ENCODE data around the gene CRIP2.
A peak's percentile ranks its signal among the peaks of the same experiment; 100 is the strongest.

Gene CRIP2

GRCh38 chr14:105484069-105484996, 9.7 kb downstream of the CRIP2 start:
- H3K27me3 ChIP-seq (ENCODE audit: insufficient read depth, insufficient read length): peaks cover 20% of the 10 kb centered on the region
- no peaks in the 10 kb centered on the region for H3K9me3 ChIP-seq (ENCODE audit: insufficient read depth, low read length)
- H3K4me3 ChIP-seq (ENCODE audit: insufficient read length, low read depth): no peak overlapping the region
- TF ChIP-seq SUZ12 (IDR thresholded peaks at IDR 0.05; ENCODE audit: extremely low read depth, insufficient read depth, insufficient read length) (no peak), ZNF274 (IDR thresholded peaks at IDR 0.05; ENCODE audit: low read depth, low read length) (no peak), YY1 (IDR thresholded peaks at IDR 0.05; ENCODE audit: insufficient read depth, insufficient read length) (no peak)
- no peak for DNase-seq (ENCODE audit: low read depth, low spot score)
- peaks cover 40% of the 10 kb centered on the region for H3K4me1 ChIP-seq (ENCODE audit: insufficient read depth, insufficient read length)
- no peak overlapping the region for H3K9ac ChIP-seq (ENCODE audit: insufficient read length, low read depth)
- peaks cover 11% of the 10 kb centered on the region for H3K36me3 ChIP-seq (ENCODE audit: insufficient read depth, insufficient read length, low read length)

GRCh38 chr14:105484997-105485393, 10.4 kb downstream of the CRIP2 start:
- Histone ChIP-seq H3K9me3 (ENCODE audit: insufficient read depth, low read length) (no peaks in the 10 kb centered on the region), H3K4me3 (ENCODE audit: insufficient read length, low read depth) (no peak overlapping the region), H3K36me3 (ENCODE audit: insufficient read depth, insufficient read length, low read length) (peaks cover 6% of the 10 kb centered on the region), H3K9ac (ENCODE audit: insufficient read length, low read depth) (no peak overlapping the region), H3K27me3 (ENCODE audit: insufficient read depth, insufficient read length) (peaks cover 20% of the 10 kb centered on the region), H3K4me1 (ENCODE audit: insufficient read depth, insufficient read length) (peaks cover 41% of the 10 kb centered on the region)
- TF ChIP-seq SUZ12 (IDR thresholded peaks at IDR 0.05; ENCODE audit: extremely low read depth, insufficient read depth, insufficient read length) (no peak), ZNF274 (IDR thresholded peaks at IDR 0.05; ENCODE audit: low read depth, low read length) (no peak), YY1 (IDR thresholded peaks at IDR 0.05; ENCODE audit: insufficient read depth, insufficient read length) (no peak)
- DNase-seq (ENCODE audit: low read depth, low spot score): no peak

GRCh38 chr14:105485739-105486162, 11.1 kb downstream of the CRIP2 start:
- H3K9ac ChIP-seq (ENCODE audit: insufficient read length, low read depth): peak overlapping the region; percentile 70
- peak; percentile 61 for TF ChIP-seq YY1 (IDR thresholded peaks at IDR 0.05; ENCODE audit: insufficient read depth, insufficient read length)
- TF ChIP-seq SUZ12 (IDR thresholded peaks at IDR 0.05; ENCODE audit: extremely low read depth, insufficient read depth, insufficient read length): no peak
- no peak for TF ChIP-seq ZNF274 (IDR thresholded peaks at IDR 0.05; ENCODE audit: low read depth, low read length)
- H3K4me1 ChIP-seq (ENCODE audit: insufficient read depth, insufficient read length): peaks cover 38% of the 10 kb centered on the region
- no peaks in the 10 kb centered on the region for H3K9me3 ChIP-seq (ENCODE audit: insufficient read depth, low read length)
- H3K4me3 ChIP-seq (ENCODE audit: insufficient read length, low read depth): peak overlapping the region; percentile 54
- DNase-seq (ENCODE audit: low read depth, low spot score): no peak
- peaks cover 5% of the 10 kb centered on the region for H3K36me3 ChIP-seq (ENCODE audit: insufficient read depth, insufficient read length, low read length)
- peaks cover 20% of the 10 kb centered on the region for H3K27me3 ChIP-seq (ENCODE audit: insufficient read depth, insufficient read length)

GRCh38 chr14:105486163-105486973, 11.7 kb downstream of the CRIP2 start, which contains the start of gene CRIP1:
Gene CRIP1 (plus strand): TSS chr14:105486886. CDS start chr14:105487260, 374 bp downstream.
- no peak for DNase-seq (ENCODE audit: low read depth, low spot score)
- Histone ChIP-seq H3K36me3 (ENCODE audit: insufficient read depth, insufficient read length, low read length) (peaks cover 5% of the 10 kb centered on the region), H3K4me1 (ENCODE audit: insufficient read depth, insufficient read length) (peaks cover 34% of the 10 kb centered on the region), H3K9me3 (ENCODE audit: insufficient read depth, low read length) (no peaks in the 10 kb centered on the region), H3K4me3 (ENCODE audit: insufficient read length, low read depth) (peak within 1 kb of the TSS; percentile 54), H3K27me3 (ENCODE audit: insufficient read depth, insufficient read length) (peaks cover 20% of the 10 kb centered on the region), H3K9ac (ENCODE audit: insufficient read length, low read depth) (peak within 1 kb of the TSS; percentile 85)
- no peak for TF ChIP-seq YY1 (IDR thresholded peaks at IDR 0.05; ENCODE audit: insufficient read depth, insufficient read length)
- TF ChIP-seq SUZ12 (IDR thresholded peaks at IDR 0.05; ENCODE audit: extremely low read depth, insufficient read depth, insufficient read length): no peak
- no peak for TF ChIP-seq ZNF274 (IDR thresholded peaks at IDR 0.05; ENCODE audit: low read depth, low read length)

- peaks cover 8% of the 10 kb centered on the region for H3K36me3 ChIP-seq (ENCODE audit: insufficient read depth, insufficient read length, low read length)
- peaks cover 36% of the 10 kb centered on the region for H3K4me1 ChIP-seq (ENCODE audit: insufficient read depth, insufficient read length)
- H3K27me3 ChIP-seq (ENCODE audit: insufficient read depth, insufficient read length): peaks cover 20% of the 10 kb centered on the region
- no peak for DNase-seq (ENCODE audit: low read depth, low spot score)
- H3K4me3 ChIP-seq (ENCODE audit: insufficient read length, low read depth): peak overlapping the region; percentile 54
- TF ChIP-seq YY1 (IDR thresholded peaks at IDR 0.05; ENCODE audit: insufficient read depth, insufficient read length): no peak
- TF ChIP-seq ZNF274 (IDR thresholded peaks at IDR 0.05; ENCODE audit: low read depth, low read length): no peak
- H3K9ac ChIP-seq (ENCODE audit: insufficient read length, low read depth): peak overlapping the region; percentile 85
- no peaks in the 10 kb centered on the region for H3K9me3 ChIP-seq (ENCODE audit: insufficient read depth, low read length)
Observed at GRCh38 chr14:105486974-105487448, 12.4 kb downstream of the CRIP2 start.

- Histone ChIP-seq H3K4me1 (ENCODE audit: insufficient read depth, insufficient read length) (peaks cover 34% of the 10 kb centered on the region), H3K9me3 (ENCODE audit: insufficient read depth, low read length) (no peaks in the 10 kb centered on the region), H3K4me3 (ENCODE audit: insufficient read length, low read depth) (peak overlapping the region; percentile 54), H3K9ac (ENCODE audit: insufficient read length, low read depth) (peak overlapping the region; percentile 85), H3K36me3 (ENCODE audit: insufficient read depth, insufficient read length, low read length) (peaks cover 13% of the 10 kb centered on the region), H3K27me3 (ENCODE audit: insufficient read depth, insufficient read length) (peaks cover 20% of the 10 kb centered on the region)
- TF ChIP-seq SUZ12 (IDR thresholded peaks at IDR 0.05; ENCODE audit: extremely low read depth, insufficient read depth, insufficient read length) (no peak), YY1 (IDR thresholded peaks at IDR 0.05; ENCODE audit: insufficient read depth, insufficient read length) (no peak), ZNF274 (IDR thresholded peaks at IDR 0.05; ENCODE audit: low read depth, low read length) (no peak)
- no peak for DNase-seq (ENCODE audit: low read depth, low spot score)
Observed at GRCh38 chr14:105487449-105487985, 12.9 kb downstream of the CRIP2 start.

Data from NT2/D1 (cell line).